HG03521 (cell line): Measurements from ENCODE around the gene GPER1.
"Not testable (repeated sequence)": the region's sequence is repeated elsewhere in the genome, so short reads cannot be mapped to it uniquely, and the experiment has no call there.

Experiments
- ATAC-seq: cut with Tn5 transposase; IDR thresholded peaks from one replicate; pipeline ENCODE4 v1.9.1; 2021; ENCODE audit warnings: mild to moderate bottlenecking, moderate library complexity; ENCODE audit not compliant: unreplicated experiment

Gene GPER1

DNA sequence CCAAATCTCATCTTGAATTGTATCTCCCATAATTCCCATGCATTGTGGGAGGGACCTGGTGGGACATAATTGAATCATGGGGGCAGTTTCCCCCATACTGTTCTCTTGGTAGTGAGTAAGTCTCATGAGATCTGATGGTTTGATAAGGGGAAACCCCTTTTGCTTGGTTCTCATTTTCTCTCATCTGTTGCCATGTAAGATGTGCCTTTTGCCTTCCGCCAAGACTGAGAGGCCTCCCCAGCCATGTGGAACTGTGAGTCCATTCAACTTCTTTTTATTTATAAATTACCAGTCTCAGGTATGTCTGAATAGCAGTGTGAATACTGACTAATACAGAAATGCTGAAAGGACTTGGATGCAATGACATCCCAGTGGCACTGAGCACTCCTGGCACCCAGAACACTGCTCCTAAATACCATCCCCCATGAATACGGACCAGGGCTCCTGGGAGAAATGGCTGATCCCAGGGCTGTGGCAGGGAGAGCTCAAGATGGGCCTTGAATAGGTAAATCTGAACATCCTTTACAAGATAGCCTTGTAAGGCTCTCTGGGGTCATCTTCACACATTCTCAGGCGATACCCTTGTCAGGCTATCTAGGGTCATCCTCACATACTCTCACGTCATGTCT, 52.7 kb downstream of the GPER1 start:
- no peak for ATAC-seq

DNA sequence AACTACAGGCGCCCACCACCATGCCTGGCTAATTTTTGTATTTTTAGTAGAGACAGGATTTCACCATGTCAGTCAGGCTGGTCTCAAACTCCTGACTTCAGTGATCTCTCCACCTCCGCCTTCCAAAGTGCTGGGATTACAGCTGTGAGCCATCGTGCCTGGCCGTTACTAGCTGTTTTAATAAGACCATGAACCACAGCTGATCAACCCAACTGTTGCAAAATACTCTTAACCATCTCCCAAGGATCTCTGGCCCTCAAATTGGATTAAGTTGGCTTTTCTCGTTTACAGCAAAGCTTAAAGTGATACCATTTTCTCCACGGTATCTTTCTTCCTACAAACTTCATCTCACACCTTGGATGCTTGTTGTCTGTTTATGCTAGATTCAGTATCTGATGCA, 53.7 kb downstream of the GPER1 start:
- no peak for ATAC-seq

DNA sequence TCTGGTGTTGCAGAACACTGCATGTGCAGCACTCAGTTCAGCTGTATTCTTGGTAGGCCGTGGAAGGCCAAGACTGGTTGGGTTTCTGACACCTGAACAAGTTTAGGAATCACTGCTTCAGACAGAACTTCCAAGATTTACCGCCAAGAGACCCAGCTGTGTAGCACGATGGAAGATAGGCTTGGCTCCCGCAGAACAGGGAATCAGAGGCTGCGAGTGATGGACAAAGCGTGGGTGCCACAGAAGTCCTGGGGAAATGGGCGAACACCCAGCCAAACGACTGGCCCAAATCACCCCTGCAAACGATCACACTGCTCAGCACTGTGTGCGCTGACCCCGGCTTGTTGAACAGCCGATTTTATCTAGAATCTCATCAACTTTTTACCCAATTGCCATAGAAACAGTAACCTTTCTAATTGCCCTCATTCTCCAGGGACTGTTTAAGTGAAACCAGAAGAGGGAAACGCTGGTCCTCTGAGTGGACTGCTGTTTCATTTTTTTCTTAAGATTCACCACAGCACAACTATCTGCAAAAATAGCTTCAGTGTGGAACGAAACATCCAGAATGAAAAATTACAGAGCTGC, 54.2 kb downstream of the GPER1 start:
- no peak for ATAC-seq

DNA sequence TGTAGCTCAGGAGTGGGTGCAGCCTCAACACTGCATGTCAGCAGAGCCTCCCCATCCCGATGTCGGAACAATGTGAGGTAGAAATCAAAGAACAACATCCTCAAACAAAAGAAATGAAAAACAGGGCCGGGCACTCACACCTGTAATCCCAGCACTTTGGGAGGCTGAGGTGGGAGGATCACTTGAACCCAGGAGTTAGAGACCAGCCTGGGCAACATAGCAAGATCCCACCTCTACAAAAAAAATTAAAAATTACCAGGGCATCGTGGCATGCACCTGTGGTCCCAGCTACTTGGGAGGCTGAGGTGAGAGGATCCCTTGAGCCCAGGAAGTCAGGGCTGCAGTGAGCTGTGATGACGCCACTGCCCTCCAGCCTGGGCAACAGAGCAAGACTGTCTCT, 55.1 kb downstream of the GPER1 start:
- not testable (repeated sequence) for ATAC-seq
